Right lobe of liver (tissue), 6 donors: ENCODE results near the gene TTC7B. TPM values are rescaled to one million over a fixed set of nuclear protein-coding genes. Genes with fewer than 3 reads are reported as not detected.

Source experiments
- ATAC-seq, 4 donors: fragments of 200-7000 bp; cut with Tn5 transposase; one replicate each; pipeline ENCODE4 v1.9.1; 2020; ENCODE audit warnings: mild to moderate bottlenecking in 4 of 4, moderate library complexity in 4 of 4
- DNase-seq, 3 donors: peaks; one replicate each; pipeline ENCODE4 v3.0.0-alpha.2; 2020
- H3K27ac ChIP-seq, 3 donors: fragments of 200-600 bp; one replicate each; pipeline ENCODE4 v1.8.0; 2022
- H3K27me3 ChIP-seq, 2 donors: fragments of 200-600 bp; one replicate each; pipeline ENCODE4 v1.8.0; 2022
- H3K36me3 ChIP-seq, 4 donors: fragments of 200-600 bp; sonication (generic) in 1 of 4; one replicate each; pipeline versions ENCODE4 v1.5.1 to v1.8.0; 2017 to 2022; ENCODE audit warnings: control low read depth in 1 of 4
- H3K4me1 ChIP-seq, 4 donors: fragments of 200-600 bp; sonication (generic) in 1 of 4; one replicate each; pipeline versions ENCODE4 v1.5.1 to v1.8.0; 2017 to 2022; ENCODE audit warnings: control low read depth in 1 of 4
- H3K4me3 ChIP-seq, 3 donors: fragments of 200-600 bp; one replicate each; pipeline ENCODE4 v1.8.0; 2022
- H3K9me3 ChIP-seq, 4 donors: fragments of 200-600 bp; sonication (generic) in 1 of 4; one replicate each; pipeline versions ENCODE4 v1.5.1 to v1.8.0; 2017 to 2022; ENCODE audit warnings: control low read depth in 1 of 4
- CTCF ChIP-seq, 4 donors: fragments of 200-600 bp in 3 of 4; fragments of 450-650 bp in 1 of 4; IDR thresholded peaks; one replicate each; pipeline versions ENCODE4 v1.5.1 to v1.8.0; 2016 to 2022; ENCODE audit warnings: antibody characterized with exemption in 4 of 4, mild to moderate bottlenecking in 2 of 4
- POLR2A ChIP-seq: fragments of 450-650 bp; IDR thresholded peaks from one replicate; pipeline ENCODE4 v1.6.1; 2017; ENCODE audit warnings: antibody characterized with exemption, mild to moderate bottlenecking
- WGBS: methylation state at CpG from one replicate; pipeline ENCODE4 v1.1.6; 2018; ENCODE audit warnings: low coverage, low lambda C conversion rate; ENCODE audit not compliant: insufficient coverage; ENCODE audit errors: missing lambda C conversion rate; 5-methylcytosine and 5-hydroxymethylcytosine counted together
- intact Hi-C, 2 donors: fragments of 100-400 bp; cut with DNase I; formaldehyde crosslinking; loops; one replicate each; pipeline versions ENCODE4 v1.11.2 to v1.14.1; 2022
- total RNA-seq, 6 experiments: library from RNA; depleted of rRNA in 2 of 6; stranded (reverse); fragments of >200 nt in 2 of 6; fragmentation: NEBNext Ultra II Directional in 3 of 6; extraction: Animal tissue kit (Norgen Biotek cat#: 25700) in 3 of 6; gene quantifications; one replicate each; pipeline versions ENCODE4 v1.1.0 to v1.2.4, GENCODE V29; 2016 to 2023
- donor health status: DM: no; HTN: yes; CAD: no.
- donor health status: DM: no; HTN: no; CAD: no.
- donor health status: DM: no; HTN: no; CAD: no.
- donor health status: DM: no; HTN: yes; CAD: no.
- donor health status: DM: no; HTN: yes; CAD: no.

The TTC7B gene
- total RNA-seq, 6 experiments from 2014 or later = 18.4 to 56.1 (median 37.5) TPM

- TF ChIP-seq POLR2A (no peak), CTCF (IDR thresholded peaks at IDR 0.05) (no peak)
- H3K27ac ChIP-seq = no peak overlapping the region
- ATAC-seq (no peak), DNase-seq (no peak)
- H3K27me3 ChIP-seq = no peaks in the 10 kb centered on the region
- no peaks in the 10 kb centered on the region for H3K4me1 ChIP-seq
- H3K36me3 ChIP-seq = no peaks in the 10 kb centered on the region
- H3K4me3 ChIP-seq = no peak overlapping the region
- intact Hi-C loops = no loop called here
- H3K9me3 ChIP-seq = no peaks in the 10 kb centered on the region
- WGBS = 70% methylated on average over 4 of the region's 18 CpGs
These were observed 292.0 kb downstream of the TTC7B start for GRCh38 chr14:90523961-90524875.

DNA sequence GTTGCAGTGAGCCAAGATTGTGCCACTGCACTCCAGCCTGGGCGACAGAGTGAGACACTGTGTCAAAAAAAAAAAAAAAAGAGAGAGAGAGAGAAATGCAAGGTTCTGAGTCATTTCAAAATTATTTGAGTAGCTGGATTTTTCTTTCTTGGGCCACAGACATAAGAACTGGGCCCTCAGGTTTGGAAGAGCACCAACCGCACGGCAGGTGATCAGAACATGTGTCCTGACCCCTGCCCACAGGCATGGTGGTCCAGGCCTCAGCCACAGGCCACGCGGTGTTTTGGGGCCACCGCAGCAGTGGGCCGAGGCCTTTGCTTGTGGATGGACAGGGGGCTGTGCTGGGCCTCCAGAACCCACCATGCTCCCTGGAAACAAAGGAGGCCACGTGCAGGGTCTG lies 292.7 kb downstream of the TTC7B start:
- intact Hi-C loops = no loop called here
- no peaks in the 10 kb centered on the region for H3K9me3 ChIP-seq
- no peaks in the 10 kb centered on the region for H3K27me3 ChIP-seq
- H3K4me3 ChIP-seq = no peak overlapping the region
- no peaks in the 10 kb centered on the region for H3K4me1 ChIP-seq
- no peaks in the 10 kb centered on the region for H3K36me3 ChIP-seq
- 88% methylated on average over 5 of the region's 8 CpGs for WGBS
- DNase-seq = no peak
- TF ChIP-seq POLR2A = no peak
- no peak for TF ChIP-seq CTCF (IDR thresholded peaks at IDR 0.05)
- ATAC-seq = no peak
- no peak overlapping the region for H3K27ac ChIP-seq

GRCh38 chr14:90522571-90523191 lies 293.5 kb downstream of the TTC7B start:
- H3K4me1 ChIP-seq = no peaks in the 10 kb centered on the region
- no peak overlapping the region for H3K27ac ChIP-seq
- no peaks in the 10 kb centered on the region for H3K9me3 ChIP-seq
- H3K27me3 ChIP-seq = no peaks in the 10 kb centered on the region
- H3K36me3 ChIP-seq = no peaks in the 10 kb centered on the region
- DNase-seq = no peak
- 30% methylated on average over 2 of the region's 21 CpGs for WGBS
- H3K4me3 ChIP-seq = no peak overlapping the region
- no peak for ATAC-seq
- TF ChIP-seq CTCF (IDR thresholded peaks at IDR 0.05) = no peak
- intact Hi-C loops = no loop called here

GRCh38 chr14:90521930-90522483 lies 294.2 kb downstream of the TTC7B start:
- Histone ChIP-seq H3K27ac (no peak overlapping the region), H3K4me1 (no peaks in the 10 kb centered on the region), H3K9me3 (no peaks in the 10 kb centered on the region), H3K36me3 (no peaks in the 10 kb centered on the region), H3K27me3 (no peaks in the 10 kb centered on the region), H3K4me3 (no peak overlapping the region)
- TF ChIP-seq CTCF (IDR thresholded peaks at IDR 0.05) (no peak), POLR2A (no peak)
- DNase-seq = no peak
- ATAC-seq = no peak
- 89% methylated on average over 1 of the region's 18 CpGs for WGBS
- intact Hi-C loops = no loop called here
